Measurements from ENCODE around the gene COL8A1. TPM values are rescaled to one million over a fixed set of nuclear protein-coding genes. Genes with fewer than 3 reads are reported as not detected.
"Not testable (repeated sequence)": the region's sequence is repeated elsewhere in the genome, so short reads cannot be mapped to it uniquely, and the experiment has no call there.

Gene COL8A1
- total and polyA plus RNA-seq, 4 experiments from 2014 or later, result not detected

- no peaks in the 10 kb centered on the region for H3K9me3 ChIP-seq (ENCODE audit: control insufficient read depth in 1 of 2, low read length in 2 of 2)
- intact Hi-C loops (cut with micrococcal nuclease), result no loop called here
- H3K27me3 Mint-ChIP-seq, result peaks cover 5 to 8% of the 10 kb centered on the region in 2 donors
- H3K4me3 Mint-ChIP-seq, result no peak overlapping the region
- no peak overlapping the region for H3K27ac Mint-ChIP-seq
- H3K9me3 Mint-ChIP-seq, result peaks cover 0 to under 1% (median 0%) of the 10 kb centered on the region in 8 donors
- H3K36me3 ChIP-seq (ENCODE audit: insufficient read depth, low read length), result no peaks in the 10 kb centered on the region
- no peaks in the 10 kb centered on the region for H3K27me3 ChIP-seq (ENCODE audit: insufficient read depth, low read length)
- no peak overlapping the region for H3K4me3 ChIP-seq (ENCODE audit: low read length in 2 of 2)
- CTCF ChIA-PET (ENCODE audit: partially characterized antibody), result no interaction called here
- no peak overlapping the region for H3K27ac ChIP-seq (ENCODE audit: low read depth, low read length)
- H3K4me1 ChIP-seq (ENCODE audit: insufficient read depth, low read length), result no peaks in the 10 kb centered on the region
- no peaks in the 10 kb centered on the region for H3K4me1 Mint-ChIP-seq
- H3K36me3 Mint-ChIP-seq, result no peaks in the 10 kb centered on the region
- POLR2A ChIA-PET (ENCODE audit: partially characterized antibody), result no interaction called here
- no peak for DNase-seq
These were observed 78.1 kb downstream of the COL8A1 start for GRCh38 chr3:99716463-99716995.

GRCh38 chr3:99720985-99721632, 82.7 kb downstream of the COL8A1 start:
- Mint-ChIP-seq H3K4me3 (no peak overlapping the region), H3K36me3 (no peaks in the 10 kb centered on the region), H3K9me3 (peaks cover 0 to 5% (median 0%) of the 10 kb centered on the region in 8 donors), H3K4me1 (no peaks in the 10 kb centered on the region), H3K27ac (no peak overlapping the region), H3K27me3 (peaks cover 0 to 2% of the 10 kb centered on the region in 2 donors)
- Histone ChIP-seq H3K27me3 (ENCODE audit: insufficient read depth, low read length) (no peaks in the 10 kb centered on the region), H3K27ac (ENCODE audit: low read depth, low read length) (no peak overlapping the region), H3K4me3 (ENCODE audit: low read length in 2 of 2) (no peak overlapping the region), H3K4me1 (ENCODE audit: insufficient read depth, low read length) (no peaks in the 10 kb centered on the region), H3K36me3 (ENCODE audit: insufficient read depth, low read length) (no peaks in the 10 kb centered on the region), H3K9me3 (ENCODE audit: control insufficient read depth in 1 of 2, low read length in 2 of 2) (no peaks in the 10 kb centered on the region)
- POLR2A ChIA-PET (ENCODE audit: partially characterized antibody), result no interaction called here
- intact Hi-C loops (cut with micrococcal nuclease), result no loop called here
- no peak for DNase-seq
- CTCF ChIA-PET (ENCODE audit: partially characterized antibody), result no interaction called here

GRCh38 chr3:99721633-99722007, 83.2 kb downstream of the COL8A1 start:
- POLR2A ChIA-PET (ENCODE audit: partially characterized antibody), result no interaction called here
- Histone ChIP-seq H3K9me3 (ENCODE audit: control insufficient read depth in 1 of 2, low read length in 2 of 2) (no peaks in the 10 kb centered on the region), H3K27me3 (ENCODE audit: insufficient read depth, low read length) (no peaks in the 10 kb centered on the region), H3K27ac (ENCODE audit: low read depth, low read length) (no peak overlapping the region), H3K4me3 (ENCODE audit: low read length in 2 of 2) (no peak overlapping the region), H3K4me1 (ENCODE audit: insufficient read depth, low read length) (no peaks in the 10 kb centered on the region), H3K36me3 (ENCODE audit: insufficient read depth, low read length) (no peaks in the 10 kb centered on the region)
- Mint-ChIP-seq H3K4me1 (no peaks in the 10 kb centered on the region), H3K36me3 (no peaks in the 10 kb centered on the region), H3K27me3 (peaks cover 0 to 2% of the 10 kb centered on the region in 2 donors), H3K27ac (no peak overlapping the region), H3K9me3 (peaks cover 0 to 5% (median 0%) of the 10 kb centered on the region in 8 donors), H3K4me3 (no peak overlapping the region)
- no peak for DNase-seq
- CTCF ChIA-PET (ENCODE audit: partially characterized antibody), result no interaction called here
- intact Hi-C loops (cut with micrococcal nuclease), result no loop called here

GRCh38 chr3:99724276-99724675, 85.9 kb downstream of the COL8A1 start:
- intact Hi-C loops (cut with micrococcal nuclease), result no loop called here

GRCh38 chr3:99730870-99731269, 92.5 kb downstream of the COL8A1 start:
- H3K4me3 Mint-ChIP-seq, result no peak overlapping the region
- intact Hi-C loops (cut with micrococcal nuclease), result no loop called here
- Histone ChIP-seq H3K4me1 (ENCODE audit: insufficient read depth, low read length) (no peaks in the 10 kb centered on the region), H3K36me3 (ENCODE audit: insufficient read depth, low read length) (no peaks in the 10 kb centered on the region), H3K4me3 (ENCODE audit: low read length in 2 of 2) (no peak overlapping the region), H3K27ac (ENCODE audit: low read depth, low read length) (no peak overlapping the region), H3K27me3 (ENCODE audit: insufficient read depth, low read length) (no peaks in the 10 kb centered on the region), H3K9me3 (ENCODE audit: control insufficient read depth in 1 of 2, low read length in 2 of 2) (no peaks in the 10 kb centered on the region)
- ChIA-PET CTCF (ENCODE audit: partially characterized antibody) (no interaction called here), POLR2A (ENCODE audit: partially characterized antibody) (no interaction called here)
- no peaks in the 10 kb centered on the region for H3K36me3 Mint-ChIP-seq
- H3K27ac Mint-ChIP-seq, result no peak overlapping the region
- H3K9me3 Mint-ChIP-seq, result peaks cover 0 to 9% (median 1%) of the 10 kb centered on the region in 8 donors
- DNase-seq, result no peak
- peaks cover 0 to 5% of the 10 kb centered on the region in 2 donors for H3K27me3 Mint-ChIP-seq
- no peaks in the 10 kb centered on the region for H3K4me1 Mint-ChIP-seq

More at GRCh38 chr3:99724276-99724675, 85.9 kb downstream of the COL8A1 start:
- Mint-ChIP-seq H3K9me3 (peaks cover 0 to 5% (median 0%) of the 10 kb centered on the region in 8 donors), H3K36me3 (no peaks in the 10 kb centered on the region), H3K4me3 (no peak overlapping the region), H3K27me3 (peaks cover 0 to 3% of the 10 kb centered on the region in 2 donors), H3K27ac (no peak overlapping the region), H3K4me1 (no peaks in the 10 kb centered on the region)
- ChIA-PET POLR2A (ENCODE audit: partially characterized antibody) (no interaction called here), CTCF (ENCODE audit: partially characterized antibody) (no interaction called here)
- no peak overlapping the region for H3K27ac ChIP-seq (ENCODE audit: low read depth, low read length)
- no peaks in the 10 kb centered on the region for H3K27me3 ChIP-seq (ENCODE audit: insufficient read depth, low read length)
- no peaks in the 10 kb centered on the region for H3K9me3 ChIP-seq (ENCODE audit: control insufficient read depth in 1 of 2, low read length in 2 of 2)
- DNase-seq, result no peak
- no peak overlapping the region for H3K4me3 ChIP-seq (ENCODE audit: low read length in 2 of 2)
- no peaks in the 10 kb centered on the region for H3K4me1 ChIP-seq (ENCODE audit: insufficient read depth, low read length)
- H3K36me3 ChIP-seq (ENCODE audit: insufficient read depth, low read length), result no peaks in the 10 kb centered on the region

DNA sequence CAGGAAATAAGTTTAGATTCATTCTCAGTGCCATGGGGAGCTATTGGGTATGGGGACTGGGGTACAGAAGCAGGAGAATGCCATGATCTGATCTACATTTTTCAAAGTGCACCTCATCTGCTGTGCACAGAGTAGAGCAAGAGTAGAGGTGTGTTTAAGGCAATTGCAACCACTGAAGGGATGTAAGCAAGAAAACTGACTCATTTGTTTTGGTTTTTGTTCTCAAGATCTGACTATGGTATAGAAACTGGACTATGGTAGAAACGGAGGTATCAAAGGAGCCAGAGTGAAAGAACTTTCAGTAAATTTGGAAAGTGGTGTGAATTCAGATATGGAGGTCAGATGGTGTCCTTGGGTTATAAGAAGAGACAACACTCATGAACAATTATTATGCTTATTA, 93.1 kb downstream of the COL8A1 start:
- no peaks in the 10 kb centered on the region for H3K36me3 Mint-ChIP-seq
- Histone ChIP-seq H3K36me3 (ENCODE audit: insufficient read depth, low read length) (no peaks in the 10 kb centered on the region), H3K4me3 (ENCODE audit: low read length in 2 of 2) (no peak overlapping the region), H3K27me3 (ENCODE audit: insufficient read depth, low read length) (no peaks in the 10 kb centered on the region), H3K4me1 (ENCODE audit: insufficient read depth, low read length) (no peaks in the 10 kb centered on the region), H3K27ac (ENCODE audit: low read depth, low read length) (no peak overlapping the region), H3K9me3 (ENCODE audit: control insufficient read depth in 1 of 2, low read length in 2 of 2) (no peaks in the 10 kb centered on the region)
- H3K27me3 Mint-ChIP-seq, result peaks cover 0 to 5% of the 10 kb centered on the region in 2 donors
- no peak overlapping the region for H3K27ac Mint-ChIP-seq
- H3K4me3 Mint-ChIP-seq, result no peak overlapping the region
- CTCF ChIA-PET (ENCODE audit: partially characterized antibody), result no interaction called here
- H3K4me1 Mint-ChIP-seq, result no peaks in the 10 kb centered on the region
- DNase-seq, result no peak
- POLR2A ChIA-PET (ENCODE audit: partially characterized antibody), result no interaction called here
- intact Hi-C loops (cut with micrococcal nuclease), result no loop called here
- peaks cover 0 to 6% (median 1%) of the 10 kb centered on the region in 8 donors for H3K9me3 Mint-ChIP-seq

DNA sequence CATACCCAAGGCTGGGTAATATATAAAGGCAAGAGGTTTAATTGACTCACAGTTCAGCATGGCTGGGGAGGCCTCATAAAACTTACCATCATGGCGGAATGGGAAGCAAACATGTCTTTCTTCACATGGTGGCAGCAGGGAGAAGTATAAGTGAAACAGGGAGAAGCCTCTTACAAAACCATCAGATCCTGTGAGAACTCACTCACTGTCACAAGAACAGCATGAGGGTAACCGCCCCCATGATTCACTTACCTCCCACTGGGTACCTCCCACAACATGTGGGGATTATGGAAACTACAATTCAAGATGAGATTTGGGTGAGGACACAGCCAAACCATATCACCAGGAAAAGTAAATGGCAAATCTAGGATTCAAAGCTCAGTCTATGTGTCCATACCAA, 102.0 kb downstream of the COL8A1 start:
- H3K4me1 Mint-ChIP-seq; intact Hi-C loops (cut with micrococcal nuclease); DNase-seq; H3K9me3 ChIP-seq (ENCODE audit: control insufficient read depth in 1 of 2, low read length in 2 of 2); H3K36me3 Mint-ChIP-seq; H3K36me3 ChIP-seq (ENCODE audit: insufficient read depth, low read length); POLR2A ChIA-PET (ENCODE audit: partially characterized antibody); H3K27ac Mint-ChIP-seq; H3K4me3 Mint-ChIP-seq; H3K27ac ChIP-seq (ENCODE audit: low read depth, low read length); H3K4me3 ChIP-seq (ENCODE audit: low read length in 2 of 2); H3K27me3 ChIP-seq (ENCODE audit: insufficient read depth, low read length); H3K4me1 ChIP-seq (ENCODE audit: insufficient read depth, low read length); H3K9me3 Mint-ChIP-seq; H3K27me3 Mint-ChIP-seq: not testable (repeated sequence)
- CTCF ChIA-PET (ENCODE audit: partially characterized antibody), result interaction anchor here (1.0 kb wide), 1 partner anchor 14 kb away, joined by 3 read pairs; no protein-coding TSS in a partner anchor

Measured in CD4-positive, alpha-beta memory T cell (primary cell).